CD4-positive, alpha-beta memory T cell (primary cell): Measurements from ENCODE around the gene IL1RAPL2. TPM values are rescaled to one million over a fixed set of nuclear protein-coding genes. Genes with fewer than 3 reads are reported as not detected.

Source experiments
- CTCF ChIA-PET: fragments of 350-600 bp; sonication (Branson Sonifier 250); formaldehyde crosslinking; loops from one replicate; lab custom pipeline; 2021; ENCODE audit warnings: inconsistent platforms; ENCODE audit not compliant: partially characterized antibody; lab: Charles Lee
- POLR2A ChIA-PET: fragments of 350-600 bp; sonication (Branson Sonifier 250); formaldehyde crosslinking; loops from one replicate; lab custom pipeline; 2021; ENCODE audit not compliant: partially characterized antibody; lab: Charles Lee
- DNase-seq, 5 donors: peaks; one replicate each; pipeline versions ENCODE4 v3.0.0 to v3.0.0-alpha.2; 2020 to 2022; ENCODE audit warnings: mixed read lengths in 1 of 5
- H3K27ac ChIP-seq: one replicate; pipeline ENCODE4 v1.7.0; 2013; ENCODE audit warnings: low read depth, low read length
- H3K27me3 ChIP-seq: 2 replicates; pipeline ENCODE4 v1.7.0; 2013; ENCODE audit warnings: mild to moderate bottlenecking, low read length, moderate library complexity; ENCODE audit not compliant: insufficient read depth
- H3K36me3 ChIP-seq: 2 replicates; pipeline ENCODE4 v1.7.0; 2013; ENCODE audit warnings: mild to moderate bottlenecking, low read length, moderate library complexity; ENCODE audit not compliant: insufficient read depth
- H3K4me1 ChIP-seq: 2 replicates; pipeline ENCODE4 v1.7.0; 2013; ENCODE audit warnings: mild to moderate bottlenecking, low read length, moderate library complexity; ENCODE audit not compliant: insufficient read depth
- H3K4me3 ChIP-seq, 2 donors: one replicate each; pipeline ENCODE4 v1.7.0; 2013; ENCODE audit warnings: low read length in 2 of 2, mild to moderate bottlenecking in 1 of 2
- H3K9me3 ChIP-seq, 2 donors: one replicate each; pipeline ENCODE4 v1.7.0; 2013; ENCODE audit warnings: low read length in 2 of 2, control low read depth in 1 of 2; ENCODE audit not compliant: control insufficient read depth in 1 of 2
- H3K27ac Mint-ChIP-seq, 7 donors: one replicate each; pipeline ENCODE4 v1.8.0; 2020 to 2021; ENCODE audit warnings: mixed read lengths in 7 of 7, mild to moderate bottlenecking in 6 of 7, inconsistent platforms in 3 of 7, moderate library complexity in 3 of 7
- H3K27me3 Mint-ChIP-seq, 2 donors: one replicate each; pipeline ENCODE4 v1.8.0; 2020 to 2021; ENCODE audit warnings: mixed read lengths in 2 of 2
- H3K36me3 Mint-ChIP-seq, 2 donors: one replicate each; pipeline ENCODE4 v1.8.0; 2020 to 2021; ENCODE audit warnings: mixed read lengths in 2 of 2, inconsistent platforms in 1 of 2, mild to moderate bottlenecking in 1 of 2
- H3K4me1 Mint-ChIP-seq, 4 donors: one replicate each; pipeline ENCODE4 v1.8.0; 2020 to 2021; ENCODE audit warnings: mixed read lengths in 4 of 4, mild to moderate bottlenecking in 1 of 4
- H3K4me3 Mint-ChIP-seq, 8 donors: one replicate each; pipeline ENCODE4 v1.8.0; 2020 to 2021; ENCODE audit warnings: mixed read lengths in 8 of 8, mild to moderate bottlenecking in 7 of 8, moderate library complexity in 6 of 8, inconsistent platforms in 3 of 8
- H3K9me3 Mint-ChIP-seq, 8 donors: one replicate each; pipeline ENCODE4 v1.8.0; 2020 to 2021; ENCODE audit warnings: mixed read lengths in 8 of 8, mild to moderate bottlenecking in 5 of 8, inconsistent platforms in 3 of 8, moderate library complexity in 1 of 8
- intact Hi-C: fragments of 100-400 bp; cut with micrococcal nuclease; formaldehyde crosslinking; loops from one replicate; pipeline ENCODE4 v1.15.1; 2023
- polyA plus RNA-seq, 2 donors: library from polyadenylated mRNA; unstranded; fragments of 300-500 nt; fragmentation: Illumina TruSeq; gene quantifications; one replicate each; pipeline ENCODE4 v1.2.3, GENCODE V29; 2021
- total RNA-seq, 2 experiments: library from RNA; stranded (reverse); gene quantifications; one replicate each; pipeline ENCODE4 v1.2.3, GENCODE V29; 2021

The IL1RAPL2 gene
- total and polyA plus RNA-seq, 4 experiments from 2014 or later, result not detected

GRCh38 chrX:105315248-105315647 lies 749.2 kb downstream of the IL1RAPL2 start:
- Histone ChIP-seq H3K4me3 (no peak overlapping the region), H3K9me3 (no peaks in the 10 kb centered on the region), H3K27me3 (no peaks in the 10 kb centered on the region), H3K27ac (no peak overlapping the region), H3K36me3 (no peaks in the 10 kb centered on the region), H3K4me1 (no peaks in the 10 kb centered on the region)
- H3K4me1 Mint-ChIP-seq, result no peaks in the 10 kb centered on the region
- intact Hi-C loops, result no loop called here
- peaks cover 0 to 2% (median 0%) of the 10 kb centered on the region in 8 donors for H3K9me3 Mint-ChIP-seq
- ChIA-PET CTCF (no interaction called here), POLR2A (no interaction called here)
- no peaks in the 10 kb centered on the region for H3K36me3 Mint-ChIP-seq
- no peak overlapping the region for H3K27ac Mint-ChIP-seq
- no peak overlapping the region for H3K4me3 Mint-ChIP-seq
- H3K27me3 Mint-ChIP-seq, result no peaks in the 10 kb centered on the region
- no peak for DNase-seq

DNA sequence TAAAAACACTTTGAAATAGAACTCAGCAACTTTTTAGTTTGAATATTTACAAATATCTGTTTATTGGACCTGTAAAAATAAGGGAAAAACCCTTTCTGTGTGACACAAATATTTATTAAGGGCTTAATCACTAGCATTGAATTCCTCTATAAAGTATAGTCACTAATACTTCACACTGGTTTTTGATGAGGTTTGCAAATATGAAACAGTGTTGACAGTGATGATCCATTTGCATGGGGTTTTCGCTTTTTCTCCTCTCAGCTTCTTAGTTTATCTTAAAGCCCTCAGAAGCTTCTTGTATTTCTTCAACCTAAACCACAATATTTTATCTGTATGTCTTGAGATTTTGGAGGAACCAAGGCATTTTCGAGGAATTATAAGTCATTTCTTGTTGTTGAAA lies 751.1 kb downstream of the IL1RAPL2 start:
- H3K9me3 ChIP-seq, result no peaks in the 10 kb centered on the region
- POLR2A ChIA-PET, result no interaction called here
- Mint-ChIP-seq H3K36me3 (no peaks in the 10 kb centered on the region), H3K27me3 (no peaks in the 10 kb centered on the region), H3K4me1 (no peaks in the 10 kb centered on the region), H3K9me3 (no peaks in the 10 kb centered on the region), H3K27ac (no peak overlapping the region), H3K4me3 (no peak overlapping the region)
- CTCF ChIA-PET, result no interaction called here
- H3K4me1 ChIP-seq, result no peaks in the 10 kb centered on the region
- H3K27ac ChIP-seq, result no peak overlapping the region
- intact Hi-C loops, result no loop called here
- no peak overlapping the region for H3K4me3 ChIP-seq
- DNase-seq, result no peak
- no peaks in the 10 kb centered on the region for H3K27me3 ChIP-seq
- no peaks in the 10 kb centered on the region for H3K36me3 ChIP-seq

DNA sequence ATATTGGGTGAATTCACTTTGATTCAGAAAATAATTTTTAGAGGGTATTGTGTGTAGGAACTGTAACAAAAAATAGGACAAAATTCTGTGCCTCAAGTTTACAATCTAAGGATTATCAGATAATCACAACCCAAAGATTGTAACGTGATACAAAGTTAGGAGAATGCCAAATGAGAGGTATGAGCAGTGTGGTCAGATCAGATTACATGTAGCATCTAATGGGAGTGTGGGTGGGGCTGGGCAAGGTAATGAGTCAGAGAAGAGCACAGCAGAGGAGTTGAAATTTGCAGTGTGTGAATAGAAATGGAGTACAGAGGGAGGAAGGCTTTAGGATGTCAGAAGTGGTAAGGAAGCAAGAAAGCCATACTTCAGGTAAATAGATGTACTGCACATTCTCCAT lies 757.9 kb downstream of the IL1RAPL2 start:
- Histone ChIP-seq H3K36me3 (no peaks in the 10 kb centered on the region), H3K27ac (no peak overlapping the region), H3K4me1 (no peaks in the 10 kb centered on the region), H3K9me3 (no peaks in the 10 kb centered on the region), H3K4me3 (no peak overlapping the region), H3K27me3 (no peaks in the 10 kb centered on the region)
- Mint-ChIP-seq H3K9me3 (peaks cover 0 to 4% (median 0%) of the 10 kb centered on the region in 8 donors), H3K27me3 (no peaks in the 10 kb centered on the region), H3K4me3 (no peak overlapping the region), H3K4me1 (no peaks in the 10 kb centered on the region), H3K36me3 (no peaks in the 10 kb centered on the region), H3K27ac (no peak overlapping the region)
- POLR2A ChIA-PET, result no interaction called here
- DNase-seq, result no peak
- CTCF ChIA-PET, result no interaction called here
- intact Hi-C loops, result no loop called here

- POLR2A ChIA-PET, result no interaction called here
- H3K4me3 Mint-ChIP-seq, result no peak overlapping the region
- no peaks in the 10 kb centered on the region for H3K27me3 ChIP-seq
- DNase-seq, result no peak
- no peaks in the 10 kb centered on the region for H3K4me1 ChIP-seq
- H3K4me3 ChIP-seq, result no peak overlapping the region
- no peaks in the 10 kb centered on the region for H3K27me3 Mint-ChIP-seq
- no peak overlapping the region for H3K27ac Mint-ChIP-seq
- CTCF ChIA-PET, result no interaction called here
- H3K9me3 ChIP-seq, result no peaks in the 10 kb centered on the region
- intact Hi-C loops, result no loop called here
- H3K4me1 Mint-ChIP-seq, result no peaks in the 10 kb centered on the region
- no peaks in the 10 kb centered on the region for H3K36me3 Mint-ChIP-seq
- H3K27ac ChIP-seq, result no peak overlapping the region
- no peaks in the 10 kb centered on the region for H3K36me3 ChIP-seq
- H3K9me3 Mint-ChIP-seq, result peaks cover 0 to 4% (median 0%) of the 10 kb centered on the region in 8 donors
Measured at GRCh38 chrX:105328773-105329172, 762.8 kb downstream of the IL1RAPL2 start.

DNA sequence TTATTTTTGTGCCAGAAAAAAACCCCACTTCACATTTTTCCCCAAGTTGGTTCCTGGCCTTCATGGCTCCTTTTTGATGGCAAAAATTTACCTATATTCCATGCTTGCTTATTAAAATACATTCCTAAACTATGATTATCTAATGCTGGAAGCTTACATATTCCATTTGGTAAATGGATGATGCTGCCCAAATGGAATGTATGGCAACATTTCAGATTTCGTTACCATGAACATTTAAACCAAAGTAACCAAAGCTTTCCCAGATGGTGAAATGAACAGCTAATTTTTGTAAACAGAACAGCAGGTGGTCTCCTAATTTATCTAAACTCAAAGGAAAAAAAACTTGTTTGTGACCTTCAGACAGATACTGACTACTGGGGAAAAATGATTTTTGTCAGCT lies 765.2 kb downstream of the IL1RAPL2 start:
- intact Hi-C loops, result no loop called here
- Mint-ChIP-seq H3K4me3 (no peak overlapping the region), H3K27ac (no peak overlapping the region), H3K27me3 (no peaks in the 10 kb centered on the region), H3K4me1 (no peaks in the 10 kb centered on the region), H3K36me3 (no peaks in the 10 kb centered on the region), H3K9me3 (peaks cover 0 to 3% (median 0%) of the 10 kb centered on the region in 8 donors)
- DNase-seq, result no peak
- ChIA-PET POLR2A (no interaction called here), CTCF (no interaction called here)
- no peak overlapping the region for H3K27ac ChIP-seq
- H3K27me3 ChIP-seq, result no peaks in the 10 kb centered on the region
- H3K9me3 ChIP-seq, result no peaks in the 10 kb centered on the region
- no peaks in the 10 kb centered on the region for H3K36me3 ChIP-seq
- no peak overlapping the region for H3K4me3 ChIP-seq
- H3K4me1 ChIP-seq, result no peaks in the 10 kb centered on the region

DNA sequence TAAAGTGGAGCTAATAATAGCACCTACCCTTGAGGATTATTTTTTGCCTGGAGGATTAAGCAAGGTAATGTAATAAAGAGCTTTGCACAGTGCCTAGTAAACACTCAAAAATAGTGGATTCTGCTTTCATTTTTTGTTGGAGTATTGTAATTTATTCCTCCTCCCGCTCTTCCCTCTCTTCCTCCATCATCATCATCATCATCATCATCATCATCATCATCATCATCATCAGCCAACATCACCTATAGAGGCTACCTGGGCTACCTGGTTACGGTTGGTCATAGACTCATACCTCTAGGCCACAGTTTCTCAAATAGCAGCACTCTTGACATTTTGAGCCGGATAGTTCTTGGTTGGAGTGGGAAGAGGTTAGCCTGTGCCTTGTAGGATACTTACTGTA lies 781.4 kb downstream of the IL1RAPL2 start:
- H3K4me1 ChIP-seq, result no peaks in the 10 kb centered on the region
- DNase-seq, result no peak
- no peaks in the 10 kb centered on the region for H3K9me3 ChIP-seq
- no peaks in the 10 kb centered on the region for H3K27me3 Mint-ChIP-seq
- H3K27ac ChIP-seq, result no peak overlapping the region
- H3K4me1 Mint-ChIP-seq, result no peaks in the 10 kb centered on the region
- no peaks in the 10 kb centered on the region for H3K27me3 ChIP-seq
- H3K9me3 Mint-ChIP-seq, result peaks cover 0 to 7% (median 2%) of the 10 kb centered on the region in 8 donors
- ChIA-PET CTCF (no interaction called here), POLR2A (no interaction called here)
- H3K36me3 Mint-ChIP-seq, result no peaks in the 10 kb centered on the region
- H3K4me3 Mint-ChIP-seq, result no peak overlapping the region
- no peak overlapping the region for H3K4me3 ChIP-seq
- no peaks in the 10 kb centered on the region for H3K36me3 ChIP-seq
- H3K27ac Mint-ChIP-seq, result no peak overlapping the region
- intact Hi-C loops, result no loop called here

DNA sequence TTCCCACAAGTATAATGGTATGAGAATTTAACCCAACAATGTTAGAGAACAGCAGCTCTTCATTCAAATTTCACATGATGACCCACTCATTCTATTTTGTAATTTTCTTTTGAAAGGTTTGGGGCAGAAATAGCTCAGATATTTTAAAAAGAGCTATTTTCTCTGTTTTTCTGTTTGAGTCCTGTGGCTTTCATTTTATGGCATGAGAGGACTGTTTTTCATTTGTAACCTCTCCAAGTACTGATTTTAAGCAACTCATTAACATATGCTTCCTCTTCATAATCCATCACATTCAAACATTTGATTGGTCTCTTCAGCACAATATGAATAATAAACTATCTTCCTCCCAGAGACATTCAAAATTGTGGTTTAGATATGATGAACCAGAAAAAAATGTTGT lies 783.5 kb downstream of the IL1RAPL2 start:
- H3K36me3 Mint-ChIP-seq, result no peaks in the 10 kb centered on the region
- no peak for DNase-seq
- H3K4me1 Mint-ChIP-seq, result no peaks in the 10 kb centered on the region
- Histone ChIP-seq H3K27ac (no peak overlapping the region), H3K36me3 (no peaks in the 10 kb centered on the region), H3K9me3 (no peaks in the 10 kb centered on the region), H3K4me1 (no peaks in the 10 kb centered on the region), H3K4me3 (no peak overlapping the region), H3K27me3 (no peaks in the 10 kb centered on the region)
- ChIA-PET POLR2A (no interaction called here), CTCF (no interaction called here)
- intact Hi-C loops, result no loop called here
- H3K27me3 Mint-ChIP-seq, result no peaks in the 10 kb centered on the region
- no peak overlapping the region for H3K4me3 Mint-ChIP-seq
- H3K27ac Mint-ChIP-seq, result no peak overlapping the region
- H3K9me3 Mint-ChIP-seq, result peaks cover 0 to 7% (median 2%) of the 10 kb centered on the region in 8 donors

DNA sequence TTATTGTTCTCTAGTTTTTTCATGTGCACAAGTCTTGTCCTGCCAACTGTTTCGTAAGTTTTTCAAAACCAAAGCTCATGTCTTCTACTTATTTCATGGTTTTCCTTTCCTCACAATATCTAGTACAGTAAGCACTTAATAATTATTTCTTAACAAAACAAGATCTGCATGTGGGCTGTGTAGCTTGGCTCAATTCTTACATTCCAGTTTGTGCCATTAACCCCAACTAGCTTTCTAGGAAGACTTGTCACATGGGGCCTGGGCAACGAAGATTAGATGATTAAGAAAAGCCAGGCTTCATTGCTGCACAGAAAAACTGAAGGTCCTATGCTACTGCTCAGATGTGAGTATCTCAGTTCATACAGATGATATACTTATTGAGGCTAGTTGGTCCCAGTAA lies 809.8 kb downstream of the IL1RAPL2 start:
- POLR2A ChIA-PET, result no interaction called here
- Histone ChIP-seq H3K4me1 (no peaks in the 10 kb centered on the region), H3K36me3 (no peaks in the 10 kb centered on the region), H3K4me3 (no peak overlapping the region), H3K27me3 (no peaks in the 10 kb centered on the region), H3K9me3 (no peaks in the 10 kb centered on the region), H3K27ac (no peak overlapping the region)
- Mint-ChIP-seq H3K27me3 (no peaks in the 10 kb centered on the region), H3K4me3 (no peak overlapping the region), H3K9me3 (peaks cover 0 to 9% (median 0%) of the 10 kb centered on the region in 8 donors), H3K4me1 (no peaks in the 10 kb centered on the region), H3K36me3 (no peaks in the 10 kb centered on the region), H3K27ac (no peak overlapping the region)
- DNase-seq, result no peak
- CTCF ChIA-PET, result no interaction called here
- intact Hi-C loops, result no loop called here
